Activated T-cell treated with anti-CD3 and anti-CD28 coated beads, Interleukin-2, amount 50 U/mL, for 1 hour (primary cell): ENCODE data around the gene CPNE2.
"Not testable (repeated sequence)": the region's sequence is repeated elsewhere in the genome, so short reads cannot be mapped to it uniquely, and the experiment has no call there.

Source experiments
- DNase-seq: peaks from one replicate; pipeline ENCODE4 v3.0.0-alpha.2; 2020

The CPNE2 gene

GRCh38 chr16:57069635-57070370, 22.6 kb upstream of the CPNE2 start:
- no peak for DNase-seq

GRCh38 chr16:57070424-57070823, 22.0 kb upstream of the CPNE2 start:
- DNase-seq = no peak

GRCh38 chr16:57071081-57071732, 21.2 kb upstream of the CPNE2 start:
- not testable (repeated sequence) for DNase-seq

GRCh38 chr16:57071831-57072582, 20.4 kb upstream of the CPNE2 start:
- no peak for DNase-seq

GRCh38 chr16:57072616-57073275, 19.6 kb upstream of the CPNE2 start:
- DNase-seq = no peak

- no peak for DNase-seq
Observed at GRCh38 chr16:57077714-57078113, 14.7 kb upstream of the CPNE2 start.

- DNase-seq = no peak
Observed at GRCh38 chr16:57081744-57082143, 10.6 kb upstream of the CPNE2 start.

GRCh38 chr16:57082664-57083063, 9.7 kb upstream of the CPNE2 start:
- DNase-seq = no peak

- no peak for DNase-seq
Observed at GRCh38 chr16:57083485-57084126, 8.8 kb upstream of the CPNE2 start.

- DNase-seq = peak; percentile 77
Observed at GRCh38 chr16:57084257-57084770, 8.1 kb upstream of the CPNE2 start.

- DNase-seq = no peak
Observed at GRCh38 chr16:57084996-57085395, 7.4 kb upstream of the CPNE2 start.

GRCh38 chr16:57087003-57087402, 5.4 kb upstream of the CPNE2 start:
- DNase-seq = no peak

- no peak for DNase-seq
Observed at GRCh38 chr16:57089406-57089805, 3.0 kb upstream of the CPNE2 start.

- DNase-seq = no peak
Observed at GRCh38 chr16:57091200-57091974, 996 bp upstream of the CPNE2 start.

- peak; percentile 71 for DNase-seq
Observed at GRCh38 chr16:57092786-57093411, 516 bp downstream of the CPNE2 start.

- DNase-seq = no peak
Observed at GRCh38 chr16:57093666-57094564, 1.5 kb downstream of the CPNE2 start.

GRCh38 chr16:57094911-57095310, 2.5 kb downstream of the CPNE2 start:
- DNase-seq = no peak

- DNase-seq = no peak
Observed at GRCh38 chr16:57096192-57096591, 3.8 kb downstream of the CPNE2 start.

GRCh38 chr16:57096793-57097192, 4.4 kb downstream of the CPNE2 start:
- DNase-seq = no peak

- DNase-seq = no peak
Observed at GRCh38 chr16:57098188-57098841, 5.9 kb downstream of the CPNE2 start.
